HepG2 (cell line): Measurements from ENCODE around the gene ZNF747. TPM values are rescaled to one million over a fixed set of nuclear protein-coding genes. Genes with fewer than 3 reads are reported as not detected.
A peak's percentile ranks its signal among the peaks of the same experiment; 100 is the strongest.

Experiments
- ARID2 ChIP-seq: sonication (generic); formaldehyde crosslinking; IDR thresholded peaks from 2 replicates; pipeline ENCODE4 v1.8.1; 2022; ENCODE audit warnings: mild to moderate bottlenecking, missing genetic modification reagents, borderline replicate concordance
- DBP ChIP-seq: sonication (generic); formaldehyde crosslinking; IDR thresholded peaks from 2 replicates; pipeline ENCODE4 v1.4.0; 2020; ENCODE audit warnings: missing genetic modification reagents; ENCODE audit errors: not compliant biosample characterization
- HNRNPH1 ChIP-seq: fragments of 200-400 bp; formaldehyde crosslinking; optimal IDR thresholded peaks from 2 replicates; pipeline ENCODE3; 2017; ENCODE audit warnings: mild to moderate bottlenecking, low read depth, low read length
- HOXD1 ChIP-seq: sonication (generic); formaldehyde crosslinking; IDR thresholded peaks from 2 replicates; pipeline ENCODE4 v1.5.0; 2020; ENCODE audit warnings: missing genetic modification reagents
- KLF6 ChIP-seq: IDR thresholded peaks from 2 replicates; pipeline ENCODE4 v1.8.0; 2016; ENCODE audit warnings: missing biosample characterization, missing genetic modification reagents
- MXD1 ChIP-seq: sonication (generic); formaldehyde crosslinking; IDR thresholded peaks from 2 replicates; pipeline ENCODE4 v1.4.0; 2020; ENCODE audit warnings: mild to moderate bottlenecking, missing genetic modification reagents
- SAFB2 ChIP-seq: sonication (generic); formaldehyde crosslinking; IDR thresholded peaks from 2 replicates; pipeline ENCODE4 v1.5.1; 2020; ENCODE audit warnings: missing genetic modification reagents, low read depth, mild to moderate bottlenecking, borderline replicate concordance
- SMYD3 ChIP-seq: sonication (generic); formaldehyde crosslinking; IDR thresholded peaks from 2 replicates; pipeline ENCODE4 v1.8.1; 2023; ENCODE audit warnings: mild to moderate bottlenecking, missing genetic modification reagents
- TOE1 ChIP-seq: sonication (generic); formaldehyde crosslinking; IDR thresholded peaks from 2 replicates; pipeline ENCODE4 v1.4.0; 2020; ENCODE audit warnings: mild to moderate bottlenecking, missing genetic modification reagents
- ZBTB42 ChIP-seq: sonication (generic); formaldehyde crosslinking; IDR thresholded peaks from 2 replicates; pipeline ENCODE4 v1.5.0; 2020; ENCODE audit warnings: mild to moderate bottlenecking, missing genetic modification reagents
- ZBTB46 ChIP-seq: sonication (generic); formaldehyde crosslinking; IDR thresholded peaks from 2 replicates; pipeline ENCODE4 v1.4.0; 2020; ENCODE audit warnings: mild to moderate bottlenecking, missing genetic modification reagents, borderline replicate concordance
- ZNF205 ChIP-seq: IDR thresholded peaks from 2 replicates; pipeline ENCODE4 v1.6.1; 2018; ENCODE audit warnings: missing biosample characterization, missing genetic modification reagents
- ZNF567 ChIP-seq: sonication (generic); formaldehyde crosslinking; IDR thresholded peaks from 2 replicates; pipeline ENCODE4 v1.8.1; 2023; ENCODE audit warnings: mild to moderate bottlenecking, missing genetic modification reagents, borderline replicate concordance
- ZNF704 ChIP-seq: sonication (generic); formaldehyde crosslinking; IDR thresholded peaks from 2 replicates; pipeline ENCODE4 v1.8.1; 2023; ENCODE audit warnings: mild to moderate bottlenecking, inconsistent platforms, moderate library complexity, missing genetic modification reagents, borderline replicate concordance
- ZNF784 ChIP-seq: sonication (generic); formaldehyde crosslinking; IDR thresholded peaks from 2 replicates; pipeline ENCODE4 v1.5.1; 2020; ENCODE audit warnings: missing genetic modification reagents, mild to moderate bottlenecking, borderline replicate concordance
- ZSCAN20 ChIP-seq: sonication (generic); formaldehyde crosslinking; IDR thresholded peaks from 2 replicates; pipeline ENCODE4 v1.4.0; 2020; ENCODE audit warnings: missing genetic modification reagents, mild to moderate bottlenecking, borderline replicate concordance
- ZSCAN30 ChIP-seq: sonication (generic); formaldehyde crosslinking; IDR thresholded peaks from 2 replicates; pipeline ENCODE4 v1.5.0; 2020; ENCODE audit warnings: mild to moderate bottlenecking, missing genetic modification reagents
- polyA plus RNA-seq, 8 experiments: library from polyadenylated mRNA; depleted of rRNA in 3 of 8; stranded (reverse) in 7 of 8; unstranded in 1 of 8; fragments of >200 nt; fragmentation: Illumina TruSeq in 4 of 8; extraction: Trizol in 4 of 8; gene quantifications; 2 replicates each; pipeline versions ENCODE4 v1.2.1 to v1.2.3, GENCODE V29; 2011 to 2016; ENCODE audit warnings: low read depth in 4 of 8, missing spikeins in 1 of 8, mixed read lengths in 1 of 8; ENCODE audit not compliant: insufficient read depth in 1 of 8
- total RNA-seq, 5 experiments: library from RNA; depleted of rRNA; stranded (reverse); fragments of >200 nt; fragmentation: Illumina TruSeq; extraction: Trizol; gene quantifications; 2 replicates each; pipeline ENCODE4 v1.2.3, GENCODE V29; 2016; ENCODE audit warnings: low read depth in 1 of 5

The ZNF747 gene
- total and polyA plus RNA-seq, 2 of the 13 experiments (the other 11 are each of a cell fraction or from before 2014, with no cell fraction given): 7.2 to 10.2 TPM

GRCh38 chr16:30533748-30534367 is 800 bp downstream of the ZNF747 start (continued):
- TF ChIP-seq ZNF784 (CRISPR knock-in tag) (0 out of 2 replicates have a peak, but pooled peaks have one; percentile 53), MXD1 (no peak), ZBTB46 (CRISPR knock-in tag) (no peak), HOXD1 (CRISPR knock-in tag) (peak; percentile 23; the same call in 1 of the 2 replicates), ZNF205 (CRISPR knock-in tag) (no peak), KLF6 (CRISPR knock-in tag) (no peak), ZNF567 (CRISPR knock-in tag) (peak; percentile 2; the same call in 1 of the 2 replicates), ZSCAN20 (CRISPR knock-in tag) (no peak), TOE1 (no peak), HNRNPH1 (no peak), SMYD3 (CRISPR knock-in tag) (no peak), ARID2 (CRISPR knock-in tag) (no peak), DBP (no peak), ZBTB42 (CRISPR knock-in tag) (peak; percentile 32; the same call in 1 of the 2 replicates), ZSCAN30 (CRISPR knock-in tag) (0 out of 2 replicates have a peak, but pooled peaks have one; percentile 3), SAFB2 (CRISPR knock-in tag) (no peak), ZNF704 (no peak)
